GM21737 (cell line): Measurements from ENCODE around the gene PCDHB7.
"Not testable (repeated sequence)": the region's sequence is repeated elsewhere in the genome, so short reads cannot be mapped to it uniquely, and the experiment has no call there.

Experiments used
- ATAC-seq: cut with Tn5 transposase; IDR thresholded peaks from one replicate; pipeline ENCODE4 v1.9.1; 2021; ENCODE audit warnings: mild to moderate bottlenecking, moderate library complexity; ENCODE audit not compliant: unreplicated experiment

PCDHB7 gene

GRCh38 chr5:141172381-141173204 lies at the start of gene PCDHB7:
TSS of gene PCDHB7 (plus strand) at chr5:141172644. CDS start at chr5:141172836, 192 bp downstream.
- no peak for ATAC-seq

- ATAC-seq: not testable (repeated sequence)
These were observed 48.9 kb upstream of the PCDHB7 start for GRCh38 chr5:141123396-141124135.

GRCh38 chr5:141127305-141127704 lies 45.1 kb upstream of the PCDHB7 start:
- ATAC-seq: no peak

- no peak for ATAC-seq
These were observed 37.3 kb upstream of the PCDHB7 start, which contains the start of gene PCDHB5 for GRCh38 chr5:141135030-141135717. TSS of gene PCDHB5 (plus strand) at chr5:141135206. CDS start at chr5:141135435, 229 bp downstream.

GRCh38 chr5:141135718-141136266 lies 36.7 kb upstream of the PCDHB7 start:
- no peak for ATAC-seq

GRCh38 chr5:141137346-141137745 lies 35.1 kb upstream of the PCDHB7 start:
- not testable (repeated sequence) for ATAC-seq

GRCh38 chr5:141149812-141150211 lies 22.6 kb upstream of the PCDHB7 start, which contains the start of gene PCDHB6:
TSS of gene PCDHB6 (plus strand) at chr5:141150057. CDS start at chr5:141150258, 201 bp downstream.
- no peak for ATAC-seq

- ATAC-seq: no peak
These were observed 22.0 kb upstream of the PCDHB7 start for GRCh38 chr5:141150224-141150992.

GRCh38 chr5:141150993-141151325 lies 21.5 kb upstream of the PCDHB7 start:
- no peak for ATAC-seq

GRCh38 chr5:141151632-141152031 lies 20.8 kb upstream of the PCDHB7 start:
- not testable (repeated sequence) for ATAC-seq

- not testable (repeated sequence) for ATAC-seq
These were observed 20.3 kb upstream of the PCDHB7 start for GRCh38 chr5:141152096-141152495.

- ATAC-seq: no peak
These were observed 16.7 kb upstream of the PCDHB7 start for GRCh38 chr5:141155540-141156374.

GRCh38 chr5:141157356-141157755 lies 15.1 kb upstream of the PCDHB7 start:
- not testable (repeated sequence) for ATAC-seq

- not testable (repeated sequence) for ATAC-seq
These were observed 14.5 kb upstream of the PCDHB7 start for GRCh38 chr5:141157901-141158300.

GRCh38 chr5:141174291-141175104 lies 2.1 kb downstream of the PCDHB7 start:
- not testable (repeated sequence) for ATAC-seq

- ATAC-seq: no peak
These were observed 3.5 kb downstream of the PCDHB7 start for GRCh38 chr5:141175933-141176332.

- ATAC-seq: not testable (repeated sequence)
These were observed 5.2 kb downstream of the PCDHB7 start, which contains the start of gene PCDHB8 for GRCh38 chr5:141177577-141178191. TSS of gene PCDHB8 (plus strand) at chr5:141177790. CDS start at chr5:141178035, 245 bp downstream.

GRCh38 chr5:141179371-141179770 lies 6.9 kb downstream of the PCDHB7 start:
- not testable (repeated sequence) for ATAC-seq
